GM19099 (cell line): Measurements from ENCODE around the gene CBLL2.

Experiments
- POLR2A ChIP-seq: IDR thresholded peaks from 3 replicates; pipeline ENCODE4 v1.6.1; 2011; ENCODE audit warnings: low read depth; ENCODE audit not compliant: insufficient read length; ENCODE audit errors: extremely low read depth

CBLL2 gene

GRCh38 chrX:22314692-22315091, 42.0 kb downstream of the CBLL2 start:
- TF ChIP-seq POLR2A: no peak

- TF ChIP-seq POLR2A: no peak
These were observed 42.4 kb downstream of the CBLL2 start for GRCh38 chrX:22315151-22315550.

GRCh38 chrX:22320236-22320873, 47.6 kb downstream of the CBLL2 start:
- TF ChIP-seq POLR2A: no peak

- TF ChIP-seq POLR2A: no peak
These were observed 50.8 kb downstream of the CBLL2 start for GRCh38 chrX:22323541-22323940.
